ENCODE measurements around the gene CACNB1.

DNA sequence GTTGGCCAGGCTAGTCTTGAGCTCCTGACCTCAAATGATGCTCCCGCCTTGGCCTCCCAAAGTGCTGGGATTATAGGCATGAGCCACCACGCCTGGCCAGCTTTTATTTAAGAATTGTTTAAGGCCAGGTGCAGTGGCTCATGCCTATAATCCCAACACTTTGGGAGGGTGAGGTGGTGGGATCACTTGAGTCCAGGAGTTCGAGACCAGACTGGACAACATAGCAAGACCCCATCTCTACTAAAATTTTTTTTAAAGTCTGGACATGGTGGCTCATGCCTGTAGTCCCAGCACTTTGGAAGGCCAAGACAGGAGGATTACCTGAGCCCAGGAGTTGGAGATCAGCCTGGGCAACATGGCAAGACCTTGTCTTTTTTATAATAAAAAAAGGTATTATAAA is 51.2 kb downstream of the CACNB1 start:
- no peak for TF ChIP-seq EP300 (IDR thresholded peaks at IDR 0.05)
- no peak for TF ChIP-seq POLR2A (IDR thresholded peaks at IDR 0.05)

All from gastroesophageal sphincter (tissue), 2 donors.